Pons (tissue), 1 donor: Measurements from ENCODE around the gene TRIM66.
"Not testable (repeated sequence)": the region's sequence is repeated elsewhere in the genome, so short reads cannot be mapped to it uniquely, and the experiment has no call there.

Source experiments
- DNase-seq: peaks from one replicate; pipeline ENCODE4 v3.0.0-alpha.2; 2016; ENCODE audit warnings: low spot score

Gene TRIM66

GRCh38 chr11:8690374-8691342 lies 8.2 kb upstream of the TRIM66 start:
- DNase-seq: no peak

- DNase-seq: no peak
These were observed 7.3 kb upstream of the TRIM66 start for GRCh38 chr11:8689726-8690255.

- peak; percentile 97 for DNase-seq
These were observed 6.2 kb upstream of the TRIM66 start for GRCh38 chr11:8688414-8689362.

GRCh38 chr11:8686325-8686724 lies 3.9 kb upstream of the TRIM66 start:
- no peak for DNase-seq

GRCh38 chr11:8685820-8686219 lies 3.4 kb upstream of the TRIM66 start:
- no peak for DNase-seq

GRCh38 chr11:8685306-8685705 lies 2.8 kb upstream of the TRIM66 start:
- DNase-seq: no peak

GRCh38 chr11:8684600-8685290 lies 2.3 kb upstream of the TRIM66 start:
- no peak for DNase-seq

- no peak for DNase-seq
These were observed 796 bp upstream of the TRIM66 start for GRCh38 chr11:8683115-8683807.

- DNase-seq: no peak
These were observed 595 bp downstream of the TRIM66 start for GRCh38 chr11:8681837-8682302.

- DNase-seq: no peak
These were observed 3.5 kb downstream of the TRIM66 start for GRCh38 chr11:8679006-8679405.

GRCh38 chr11:8676458-8676857 lies 6.0 kb downstream of the TRIM66 start:
- DNase-seq: no peak

- no peak for DNase-seq
These were observed 7.6 kb downstream of the TRIM66 start for GRCh38 chr11:8674859-8675258.

GRCh38 chr11:8672346-8672745 lies 10.1 kb downstream of the TRIM66 start:
- no peak for DNase-seq

GRCh38 chr11:8671651-8672062 lies 10.8 kb downstream of the TRIM66 start:
- DNase-seq: no peak

- DNase-seq: peak; percentile 87
These were observed 11.3 kb downstream of the TRIM66 start for GRCh38 chr11:8671193-8671612.

- not testable (repeated sequence) for DNase-seq
These were observed 12.4 kb downstream of the TRIM66 start for GRCh38 chr11:8670081-8670480.

- DNase-seq: no peak
These were observed 17.2 kb downstream of the TRIM66 start for GRCh38 chr11:8665222-8665621.

GRCh38 chr11:8661001-8661795 lies 21.3 kb downstream of the TRIM66 start:
- DNase-seq: no peak

- peak; percentile 20 for DNase-seq
These were observed 24.0 kb downstream of the TRIM66 start for GRCh38 chr11:8658321-8659057.
